Measurements from ENCODE around the gene C10orf90. TPM values are rescaled to one million over a fixed set of nuclear protein-coding genes. Genes with fewer than 3 reads are reported as not detected.
A peak's percentile ranks its signal among the peaks of the same experiment; 100 is the strongest.

The C10orf90 gene
- polyA plus RNA-seq, 4 donors: not detected

DNA sequence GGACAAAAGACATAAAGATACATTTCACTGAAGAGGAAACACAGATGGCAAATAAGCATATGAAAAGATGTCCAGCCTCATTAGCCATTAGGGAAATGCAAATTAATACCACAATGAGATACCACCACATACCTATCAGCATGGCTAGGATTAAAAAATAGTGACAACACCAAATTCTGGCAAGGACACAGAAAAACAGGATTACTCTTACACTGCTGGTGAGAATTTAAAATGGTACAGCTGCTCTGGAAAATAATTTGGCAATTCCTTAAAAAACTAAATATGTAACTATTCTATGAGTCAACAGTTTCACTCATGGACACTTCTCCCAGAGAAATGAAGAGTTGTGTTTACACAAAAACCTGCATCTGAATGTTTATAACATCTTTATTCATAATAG is 121.1 kb downstream of the C10orf90 start:
- H3K27me3 ChIP-seq (ENCODE audit: control insufficient read depth in 3 of 3, insufficient read depth in 3 of 3, low read length in 3 of 3): no peaks in the 10 kb centered on the region
- no peak for DNase-seq
- FAIRE-seq: no peak
- H3K4me1 ChIP-seq (ENCODE audit: control insufficient read depth in 3 of 3, insufficient read depth in 2 of 3, low read depth in 1 of 3, low read length in 2 of 3): no peaks in the 10 kb centered on the region
- no peaks in the 10 kb centered on the region for H3K36me3 ChIP-seq (ENCODE audit: control insufficient read depth in 3 of 3, insufficient read depth in 2 of 3, low read depth in 1 of 3, low read length in 3 of 3)
- no peak overlapping the region for H3K27ac ChIP-seq (ENCODE audit: low read depth in 1 of 3, low read length in 2 of 3)
- no peak overlapping the region for H3K4me3 ChIP-seq (ENCODE audit: low read depth in 1 of 3, low read length in 3 of 3)
- H3K9me3 ChIP-seq (ENCODE audit: control insufficient read depth in 2 of 2, insufficient read depth in 1 of 2, low read depth in 1 of 2, low read length in 1 of 2): no peaks in the 10 kb centered on the region

DNA sequence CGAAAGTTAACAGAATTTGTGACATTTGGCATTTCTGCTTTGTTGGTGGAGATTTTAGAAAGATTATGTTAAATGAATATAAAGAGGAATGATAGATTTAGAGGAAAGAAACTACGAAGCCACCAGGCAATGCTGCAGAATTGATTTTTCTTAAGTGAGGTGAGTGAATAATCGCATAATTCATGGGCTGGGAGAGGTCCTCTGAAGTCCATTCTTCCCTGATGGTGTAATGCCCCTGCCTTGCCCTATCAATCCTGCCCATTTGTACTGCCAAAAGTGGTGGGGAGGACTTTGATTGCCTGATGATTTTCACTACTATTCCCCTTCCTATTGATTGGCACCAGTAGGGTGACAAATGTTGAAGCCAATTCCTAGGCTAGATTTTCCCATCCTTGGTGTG is 125.9 kb downstream of the C10orf90 start:
- Histone ChIP-seq H3K27me3 (ENCODE audit: control insufficient read depth in 3 of 3, insufficient read depth in 3 of 3, low read length in 3 of 3) (no peaks in the 10 kb centered on the region), H3K36me3 (ENCODE audit: control insufficient read depth in 3 of 3, insufficient read depth in 2 of 3, low read depth in 1 of 3, low read length in 3 of 3) (no peaks in the 10 kb centered on the region), H3K27ac (ENCODE audit: low read depth in 1 of 3, low read length in 2 of 3) (no peak overlapping the region), H3K4me1 (ENCODE audit: control insufficient read depth in 3 of 3, insufficient read depth in 2 of 3, low read depth in 1 of 3, low read length in 2 of 3) (no peaks in the 10 kb centered on the region), H3K9me3 (ENCODE audit: control insufficient read depth in 2 of 2, insufficient read depth in 1 of 2, low read depth in 1 of 2, low read length in 1 of 2) (no peaks in the 10 kb centered on the region), H3K4me3 (ENCODE audit: low read depth in 1 of 3, low read length in 3 of 3) (no peak overlapping the region)
- WGBS, 3 donors: 51 to 58% (median 57%) methylated on average over 3 of the region's 3 CpGs
- no peak for DNase-seq
- no peak for FAIRE-seq

- H3K4me3 ChIP-seq (ENCODE audit: low read depth in 1 of 3, low read length in 3 of 3): no peak overlapping the region
- no peaks in the 10 kb centered on the region for H3K36me3 ChIP-seq (ENCODE audit: control insufficient read depth in 3 of 3, insufficient read depth in 2 of 3, low read depth in 1 of 3, low read length in 3 of 3)
- FAIRE-seq (no peak), DNase-seq (no peak)
- no peaks in the 10 kb centered on the region for H3K4me1 ChIP-seq (ENCODE audit: control insufficient read depth in 3 of 3, insufficient read depth in 2 of 3, low read depth in 1 of 3, low read length in 2 of 3)
- H3K9me3 ChIP-seq (ENCODE audit: control insufficient read depth in 2 of 2, insufficient read depth in 1 of 2, low read depth in 1 of 2, low read length in 1 of 2): no peaks in the 10 kb centered on the region
- no peak overlapping the region for H3K27ac ChIP-seq (ENCODE audit: low read depth in 1 of 3, low read length in 2 of 3)
- 78 to 87% (median 79%) methylated on average over 5 of the region's 5 CpGs for WGBS, 3 donors
- H3K27me3 ChIP-seq (ENCODE audit: control insufficient read depth in 3 of 3, insufficient read depth in 3 of 3, low read length in 3 of 3): peaks cover 0 to 2% (median 0%) of the 10 kb centered on the region in 3 donors
These were observed 131.9 kb downstream of the C10orf90 start for GRCh38 chr10:126538439-126539135.

- DNase-seq: no peak
These were observed 133.8 kb downstream of the C10orf90 start for GRCh38 chr10:126536656-126537055.

GRCh38 chr10:126536148-126536547 is 134.3 kb downstream of the C10orf90 start:
- DNase-seq (peak in 1 of 2 donors; percentile 6), FAIRE-seq (no peak)
- 69 to 78% (median 70%) methylated on average over 10 of the region's 10 CpGs for WGBS, 3 donors
- peaks cover 0 to 2% (median 0%) of the 10 kb centered on the region in 3 donors for H3K27me3 ChIP-seq (ENCODE audit: control insufficient read depth in 3 of 3, insufficient read depth in 3 of 3, low read length in 3 of 3)
- no peak overlapping the region for H3K27ac ChIP-seq (ENCODE audit: low read depth in 1 of 3, low read length in 2 of 3)
- no peaks in the 10 kb centered on the region for H3K9me3 ChIP-seq (ENCODE audit: control insufficient read depth in 2 of 2, insufficient read depth in 1 of 2, low read depth in 1 of 2, low read length in 1 of 2)
- no peaks in the 10 kb centered on the region for H3K36me3 ChIP-seq (ENCODE audit: control insufficient read depth in 3 of 3, insufficient read depth in 2 of 3, low read depth in 1 of 3, low read length in 3 of 3)
- no peaks in the 10 kb centered on the region for H3K4me1 ChIP-seq (ENCODE audit: control insufficient read depth in 3 of 3, insufficient read depth in 2 of 3, low read depth in 1 of 3, low read length in 2 of 3)
- H3K4me3 ChIP-seq (ENCODE audit: low read depth in 1 of 3, low read length in 3 of 3): no peak overlapping the region

More at GRCh38 chr10:126536656-126537055, 133.8 kb downstream of the C10orf90 start:
- 14 to 56% (median 30%) methylated on average over 3 of the region's 3 CpGs for WGBS, 3 donors
- H3K27ac ChIP-seq (ENCODE audit: low read depth in 1 of 3, low read length in 2 of 3): no peak overlapping the region
- no peaks in the 10 kb centered on the region for H3K9me3 ChIP-seq (ENCODE audit: control insufficient read depth in 2 of 2, insufficient read depth in 1 of 2, low read depth in 1 of 2, low read length in 1 of 2)
- peaks cover 0 to 2% (median 0%) of the 10 kb centered on the region in 3 donors for H3K27me3 ChIP-seq (ENCODE audit: control insufficient read depth in 3 of 3, insufficient read depth in 3 of 3, low read length in 3 of 3)
- no peaks in the 10 kb centered on the region for H3K36me3 ChIP-seq (ENCODE audit: control insufficient read depth in 3 of 3, insufficient read depth in 2 of 3, low read depth in 1 of 3, low read length in 3 of 3)
- H3K4me1 ChIP-seq (ENCODE audit: control insufficient read depth in 3 of 3, insufficient read depth in 2 of 3, low read depth in 1 of 3, low read length in 2 of 3): no peaks in the 10 kb centered on the region
- H3K4me3 ChIP-seq (ENCODE audit: low read depth in 1 of 3, low read length in 3 of 3): no peak overlapping the region
- no peak for FAIRE-seq

GRCh38 chr10:126533644-126534043 is 136.8 kb downstream of the C10orf90 start:
- H3K4me3 ChIP-seq (ENCODE audit: low read depth in 1 of 3, low read length in 3 of 3): no peak overlapping the region
- H3K27ac ChIP-seq (ENCODE audit: low read depth in 1 of 3, low read length in 2 of 3): no peak overlapping the region
- H3K36me3 ChIP-seq (ENCODE audit: control insufficient read depth in 3 of 3, insufficient read depth in 2 of 3, low read depth in 1 of 3, low read length in 3 of 3): no peaks in the 10 kb centered on the region
- no peak for DNase-seq
- H3K4me1 ChIP-seq (ENCODE audit: control insufficient read depth in 3 of 3, insufficient read depth in 2 of 3, low read depth in 1 of 3, low read length in 2 of 3): no peaks in the 10 kb centered on the region
- no peaks in the 10 kb centered on the region for H3K9me3 ChIP-seq (ENCODE audit: control insufficient read depth in 2 of 2, insufficient read depth in 1 of 2, low read depth in 1 of 2, low read length in 1 of 2)
- FAIRE-seq: no peak
- H3K27me3 ChIP-seq (ENCODE audit: control insufficient read depth in 3 of 3, insufficient read depth in 3 of 3, low read length in 3 of 3): peaks cover 0 to under 1% (median 0%) of the 10 kb centered on the region in 3 donors
- 87 to 90% (median 89%) methylated on average over 5 of the region's 5 CpGs for WGBS, 3 donors

DNA sequence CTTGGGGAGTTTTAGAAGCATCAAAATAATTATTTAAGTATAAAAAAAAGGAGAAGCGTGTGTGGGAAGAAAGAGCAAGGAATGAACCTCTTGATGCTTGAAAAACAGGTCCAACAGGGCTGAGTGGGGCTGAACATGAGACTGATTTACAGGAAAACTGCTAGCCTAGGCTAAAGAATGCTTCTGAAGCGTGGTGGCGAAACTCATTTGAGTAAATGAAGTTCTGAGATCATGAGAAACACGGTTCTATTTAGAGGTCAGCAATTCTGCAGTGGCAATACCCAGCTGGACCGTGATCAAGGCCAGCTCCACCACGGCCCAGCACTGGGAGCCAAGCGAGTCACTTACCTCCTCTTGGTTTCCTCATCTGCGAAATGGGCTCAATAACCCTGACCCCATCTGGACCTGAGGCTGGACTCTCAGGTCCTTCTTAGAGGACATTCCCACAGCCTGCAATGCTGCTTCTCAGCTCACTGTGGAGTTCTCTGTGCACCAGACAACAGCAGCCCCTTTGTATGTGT is 142.1 kb downstream of the C10orf90 start:
- Histone ChIP-seq H3K4me1 (ENCODE audit: control insufficient read depth in 3 of 3, insufficient read depth in 2 of 3, low read depth in 1 of 3, low read length in 2 of 3) (no peaks in the 10 kb centered on the region), H3K9me3 (ENCODE audit: control insufficient read depth in 2 of 2, insufficient read depth in 1 of 2, low read depth in 1 of 2, low read length in 1 of 2) (no peaks in the 10 kb centered on the region), H3K27ac (ENCODE audit: low read depth in 1 of 3, low read length in 2 of 3) (no peak overlapping the region), H3K4me3 (ENCODE audit: low read depth in 1 of 3, low read length in 3 of 3) (no peak overlapping the region), H3K27me3 (ENCODE audit: control insufficient read depth in 3 of 3, insufficient read depth in 3 of 3, low read length in 3 of 3) (peaks cover 0 to 2% (median 0%) of the 10 kb centered on the region in 3 donors), H3K36me3 (ENCODE audit: control insufficient read depth in 3 of 3, insufficient read depth in 2 of 3, low read depth in 1 of 3, low read length in 3 of 3) (no peaks in the 10 kb centered on the region)
- 80 to 87% (median 80%) methylated on average over 8 of the region's 8 CpGs for WGBS, 3 donors
- no peak for DNase-seq
- FAIRE-seq: no peak

DNA sequence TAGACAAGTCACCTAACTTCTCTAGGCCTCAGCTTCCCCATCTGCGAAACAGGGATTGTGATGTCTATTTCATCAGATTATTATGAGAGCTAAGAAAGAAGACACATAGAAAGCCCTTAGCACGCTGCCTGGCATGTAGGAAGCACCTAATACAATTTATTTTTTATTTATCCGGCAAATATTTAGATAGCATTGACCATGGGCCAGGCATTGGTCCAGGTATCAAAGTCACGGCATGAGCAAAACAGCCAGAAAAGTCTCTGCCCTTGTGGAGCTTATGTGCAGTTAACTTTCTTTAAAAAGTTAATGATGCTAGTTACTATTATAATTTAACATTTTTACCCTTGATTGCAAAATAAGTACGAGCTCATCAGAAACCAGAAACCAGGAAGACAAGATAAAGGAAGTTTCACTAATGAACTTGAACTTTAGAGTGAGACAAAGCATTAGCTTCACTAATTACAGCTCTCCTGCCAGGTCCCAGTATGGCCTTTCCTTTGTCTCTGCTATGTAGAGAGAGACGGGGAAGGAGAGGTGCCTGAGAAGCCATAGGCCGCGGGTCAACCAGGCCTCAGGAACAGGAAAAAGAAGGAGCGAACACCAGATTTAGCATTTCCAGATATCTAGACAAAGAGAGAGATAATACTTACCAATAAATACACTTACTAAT is 142.7 kb downstream of the C10orf90 start:
- no peak for DNase-seq
- no peaks in the 10 kb centered on the region for H3K4me1 ChIP-seq (ENCODE audit: control insufficient read depth in 3 of 3, insufficient read depth in 2 of 3, low read depth in 1 of 3, low read length in 2 of 3)
- FAIRE-seq: no peak
- no peaks in the 10 kb centered on the region for H3K9me3 ChIP-seq (ENCODE audit: control insufficient read depth in 2 of 2, insufficient read depth in 1 of 2, low read depth in 1 of 2, low read length in 1 of 2)
- H3K4me3 ChIP-seq (ENCODE audit: low read depth in 1 of 3, low read length in 3 of 3): no peak overlapping the region
- H3K27ac ChIP-seq (ENCODE audit: low read depth in 1 of 3, low read length in 2 of 3): no peak overlapping the region
- H3K27me3 ChIP-seq (ENCODE audit: control insufficient read depth in 3 of 3, insufficient read depth in 3 of 3, low read length in 3 of 3): peaks cover 0 to 2% (median 0%) of the 10 kb centered on the region in 3 donors
- H3K36me3 ChIP-seq (ENCODE audit: control insufficient read depth in 3 of 3, insufficient read depth in 2 of 3, low read depth in 1 of 3, low read length in 3 of 3): no peaks in the 10 kb centered on the region
- 75 to 81% (median 78%) methylated on average over 9 of the region's 9 CpGs for WGBS, 3 donors
